Posterior cingulate gyrus (tissue), 11 donors: ENCODE results near the gene MANF.
A peak's percentile ranks its signal among the peaks of the same experiment; 100 is the strongest.
"Not testable (repeated sequence)": the region's sequence is repeated elsewhere in the genome, so short reads cannot be mapped to it uniquely, and the experiment has no call there.

Experiments
- DNase-seq, 10 donors: peaks; one replicate each; pipeline versions ENCODE4 v3.0.0 to v3.0.0-alpha.2; 2020 to 2021; ENCODE audit warnings: mixed read lengths in 3 of 10
- intact Hi-C: fragments of 100-400 bp; cut with DNase I; formaldehyde crosslinking; loops from one replicate; pipeline ENCODE4 v1.15.1; 2023

The MANF gene

DNA sequence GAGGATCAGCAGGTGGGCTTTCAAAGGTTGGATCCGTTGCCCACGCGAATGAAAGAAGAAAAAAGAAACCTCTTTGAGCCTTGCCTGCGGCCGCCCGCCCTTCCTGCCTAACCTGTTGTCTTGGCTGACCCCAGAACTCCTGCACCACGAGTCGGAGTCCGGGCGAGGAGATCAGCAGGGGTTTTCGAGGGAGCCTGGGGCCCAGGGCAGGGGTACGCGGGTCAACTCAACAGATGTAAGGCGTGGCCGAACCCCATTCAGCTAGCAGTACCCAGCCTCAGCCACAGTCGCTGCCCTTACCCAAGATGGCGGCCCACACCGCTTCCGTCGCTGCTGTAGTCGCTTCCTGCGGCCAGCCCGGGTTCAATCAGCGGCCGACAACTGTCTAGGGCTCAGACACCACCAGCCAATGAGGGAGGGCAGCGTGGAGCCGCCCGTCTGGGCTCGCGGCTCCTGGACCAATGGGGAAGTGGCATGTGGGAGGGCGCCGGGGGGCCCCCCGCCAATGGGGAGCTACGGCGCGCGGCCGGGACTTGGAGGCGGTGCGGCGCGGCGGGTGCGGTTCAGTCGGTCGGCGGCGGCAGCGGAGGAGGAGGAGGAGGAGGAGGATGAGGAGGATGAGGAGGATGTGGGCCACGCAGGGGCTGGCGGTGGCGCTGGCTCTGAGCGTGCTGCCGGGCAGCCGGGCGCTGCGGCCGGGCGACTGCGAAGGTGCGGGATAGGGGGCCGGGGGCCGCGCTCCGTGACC, at the start of gene MANF:
TSS of gene MANF (plus strand) at position 566 of the 748 bp plus-strand sequence. CDS start at position 618, 52 bp downstream.
- peak; percentile 94 to 100 (median 98) for DNase-seq
- intact Hi-C loops: loop anchor here (5.0 kb wide), 1 partner anchor 117 kb away; the partner anchor contains the start of gene DCAF1

- intact Hi-C loops: no loop called here
- DNase-seq: no peak
These were observed 48.8 kb upstream of the MANF start for GRCh38 chr3:51336261-51336660.

DNA sequence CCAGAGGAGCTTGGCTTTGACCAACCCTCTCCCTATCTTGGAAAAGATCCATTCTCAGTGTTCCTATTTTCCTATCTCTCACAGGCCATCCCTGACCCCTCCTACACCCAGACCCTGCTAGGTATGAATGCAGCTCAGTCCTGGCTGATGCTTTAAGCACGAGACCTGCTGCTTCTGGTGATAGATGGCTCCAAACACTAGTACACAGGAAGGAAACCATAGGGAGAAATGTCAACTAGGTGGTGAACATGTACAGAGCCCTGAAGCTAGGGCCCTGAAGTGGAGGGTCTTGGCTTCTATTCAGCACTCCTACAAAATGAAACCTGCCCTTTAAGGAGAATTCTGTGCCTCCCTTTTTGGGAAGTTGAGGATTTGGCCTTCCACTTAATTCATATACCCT, 47.4 kb upstream of the MANF start:
- no peak for DNase-seq
- intact Hi-C loops: no loop called here

GRCh38 chr3:51338632-51339031, 46.5 kb upstream of the MANF start:
- intact Hi-C loops: no loop called here
- DNase-seq: no peak

- peak in 3 of 10 donors; percentile 21 to 84 (median 40) for DNase-seq
- intact Hi-C loops: no loop called here
These were observed 44.9 kb upstream of the MANF start for GRCh38 chr3:51340013-51340829.

DNA sequence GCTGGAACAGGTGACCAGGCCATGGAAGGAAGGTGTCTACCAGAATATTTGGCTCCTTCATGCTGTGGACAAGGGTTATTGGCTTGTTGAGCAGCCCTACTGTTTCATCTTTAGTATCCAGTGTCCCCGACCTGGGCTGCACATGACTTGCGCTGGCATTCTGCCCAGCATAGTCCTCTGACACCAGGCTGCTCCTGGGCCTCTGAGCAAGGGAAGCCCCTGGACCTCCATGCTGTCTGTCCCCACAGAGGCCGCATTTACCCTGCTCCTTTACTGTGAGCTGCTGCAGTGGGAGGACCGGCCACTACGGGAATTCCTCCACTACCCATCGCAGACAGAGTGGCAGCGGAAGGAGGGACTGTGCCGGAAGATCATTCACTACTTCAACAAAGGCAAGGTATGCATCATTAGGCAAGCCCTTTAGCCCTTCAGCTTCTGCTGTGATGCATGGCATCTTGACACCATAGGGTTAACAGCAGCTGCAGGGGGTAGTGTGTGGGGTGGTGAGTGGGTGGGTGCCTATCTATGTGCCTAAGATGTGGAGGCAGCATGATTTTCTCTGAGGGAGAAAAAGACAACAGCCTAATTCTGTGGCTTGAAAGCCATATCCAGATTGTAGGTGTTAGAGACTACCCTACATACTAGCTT, 44.0 kb upstream of the MANF start:
- DNase-seq: no peak
- intact Hi-C loops: no loop called here

DNA sequence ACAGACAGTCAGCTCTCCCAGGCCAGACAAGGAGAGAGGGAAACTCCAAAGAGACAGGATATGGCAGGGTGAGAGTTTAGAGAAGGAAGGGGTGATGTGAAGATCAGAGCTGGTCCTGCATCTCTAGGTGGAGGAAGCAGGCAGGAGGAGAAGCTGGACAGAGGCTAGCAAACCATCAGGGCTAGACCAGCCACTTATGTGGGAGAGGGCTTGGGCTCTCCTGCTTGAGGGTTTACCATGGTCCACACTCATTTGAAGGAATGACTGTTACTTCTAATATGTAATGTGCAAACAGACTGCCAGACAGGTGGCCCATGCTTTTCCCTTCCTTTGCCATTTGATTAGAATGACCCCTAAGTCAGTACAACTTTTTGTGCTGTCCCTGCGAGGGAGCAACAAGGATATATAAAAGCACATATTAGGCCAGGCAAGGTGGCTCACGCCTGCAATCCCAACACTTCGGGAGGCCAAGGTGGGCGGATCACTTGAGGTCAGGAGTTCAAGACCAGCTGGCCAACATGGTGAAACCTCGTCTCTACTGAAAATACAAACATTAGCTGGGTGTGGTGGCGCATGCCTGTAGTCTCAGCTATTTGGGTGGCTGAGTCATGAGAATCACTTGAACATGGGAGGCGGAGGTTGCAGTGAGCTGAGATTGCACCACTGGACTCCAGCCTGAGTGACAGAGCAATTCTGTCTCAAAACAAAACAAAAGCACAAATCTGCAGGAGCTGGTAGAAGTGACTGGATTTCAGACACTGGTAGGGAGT, 41.0 kb upstream of the MANF start:
- intact Hi-C loops: no loop called here
- DNase-seq: peak in 4 of 10 donors; percentile 14 to 83 (median 76)

- DNase-seq: no peak
- intact Hi-C loops: no loop called here
These were observed 34.3 kb upstream of the MANF start for GRCh38 chr3:51350751-51351150.

- intact Hi-C loops: no loop called here
- no peak for DNase-seq
These were observed 32.0 kb upstream of the MANF start for GRCh38 chr3:51353131-51353530.

DNA sequence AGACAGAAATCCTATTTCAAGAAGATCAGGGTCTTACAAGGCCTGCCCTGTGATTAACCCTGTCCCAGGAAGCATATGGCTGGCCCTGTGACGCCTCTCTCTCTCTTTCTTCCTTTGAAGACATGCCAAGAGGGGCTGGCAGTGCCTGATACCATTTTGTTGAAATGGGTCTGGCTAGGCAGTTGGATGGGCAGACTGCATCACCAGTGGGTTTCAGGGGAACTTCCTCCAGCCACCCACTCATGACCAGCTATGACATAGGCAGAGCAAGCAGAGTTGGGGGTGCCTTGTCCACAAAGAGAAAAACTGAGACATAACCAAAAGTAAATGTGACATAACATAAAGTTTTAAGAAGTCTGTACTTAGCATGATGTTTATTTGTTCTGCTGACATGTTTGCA, 31.4 kb upstream of the MANF start:
- intact Hi-C loops: no loop called here
- DNase-seq: no peak

GRCh38 chr3:51354172-51354571, 30.9 kb upstream of the MANF start:
- intact Hi-C loops: no loop called here
- DNase-seq: no peak

DNA sequence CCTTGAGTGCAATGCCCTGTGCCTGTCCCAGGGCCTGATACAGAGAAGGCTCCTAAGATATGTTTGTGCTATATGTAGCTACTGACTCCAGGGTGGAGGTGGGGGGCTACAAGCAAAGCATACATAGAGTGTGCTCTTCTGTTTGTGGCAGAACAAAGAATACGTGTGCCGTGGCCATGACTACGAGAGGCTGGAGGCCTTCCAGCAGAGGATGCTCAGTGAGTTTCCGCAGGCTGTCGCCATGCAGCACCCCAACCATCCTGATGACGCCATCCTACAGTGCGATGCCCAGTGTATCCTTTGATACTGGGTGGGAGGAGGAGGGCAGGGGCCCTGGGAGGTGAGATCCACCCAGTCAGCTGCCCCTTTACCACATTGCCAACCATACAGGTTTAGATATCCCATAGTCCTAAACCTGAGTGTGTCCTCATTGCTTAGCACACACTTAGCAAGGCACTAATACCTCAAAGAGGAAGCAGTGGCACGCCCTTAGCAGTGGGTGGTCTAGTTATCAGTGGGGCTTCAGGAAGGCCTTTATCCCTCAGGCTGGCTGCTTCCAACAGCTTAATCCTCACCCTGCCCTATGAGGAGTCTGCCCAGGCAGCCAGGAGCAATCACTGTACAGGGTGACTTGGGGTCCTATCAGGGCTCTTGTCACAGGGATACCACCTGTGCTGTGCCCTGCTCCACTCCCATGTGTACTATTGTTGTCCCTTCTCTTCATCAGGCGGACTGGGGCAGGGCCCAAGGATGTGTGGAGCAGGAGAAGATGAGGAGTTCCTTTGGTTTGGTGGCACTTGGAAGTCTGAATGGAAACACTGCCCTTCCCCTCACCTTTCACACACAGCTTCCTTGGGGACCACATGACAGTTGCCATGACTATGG, 30.1 kb upstream of the MANF start:
- intact Hi-C loops: no loop called here

GRCh38 chr3:51355891-51356578, 29.1 kb upstream of the MANF start:
- no peak for DNase-seq
- intact Hi-C loops: no loop called here

More for the DNA sequence above, 30.1 kb upstream of the MANF start:
- peak in 2 of 10 donors; percentile 10 to 85 for DNase-seq

DNA sequence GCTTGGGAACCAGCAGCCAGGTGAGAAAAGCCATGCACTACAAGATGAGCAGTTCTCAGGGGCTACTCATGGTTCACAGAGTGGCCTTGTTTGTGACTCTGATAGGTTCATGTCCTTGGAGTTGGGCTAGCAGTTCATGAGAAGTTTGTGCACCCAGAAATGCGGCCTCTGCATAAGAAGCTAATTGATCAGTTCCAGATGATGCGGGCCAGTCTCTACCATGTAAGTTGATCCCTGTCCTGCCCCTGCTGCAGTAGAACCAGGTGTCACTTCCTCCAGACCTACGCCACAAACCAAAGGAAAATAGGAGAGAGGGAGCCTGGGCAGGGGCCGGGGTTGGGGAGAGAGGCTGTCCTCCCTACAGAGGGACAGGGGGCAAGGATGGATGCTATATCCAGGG, 27.2 kb upstream of the MANF start:
- intact Hi-C loops: no loop called here
- no peak for DNase-seq

DNA sequence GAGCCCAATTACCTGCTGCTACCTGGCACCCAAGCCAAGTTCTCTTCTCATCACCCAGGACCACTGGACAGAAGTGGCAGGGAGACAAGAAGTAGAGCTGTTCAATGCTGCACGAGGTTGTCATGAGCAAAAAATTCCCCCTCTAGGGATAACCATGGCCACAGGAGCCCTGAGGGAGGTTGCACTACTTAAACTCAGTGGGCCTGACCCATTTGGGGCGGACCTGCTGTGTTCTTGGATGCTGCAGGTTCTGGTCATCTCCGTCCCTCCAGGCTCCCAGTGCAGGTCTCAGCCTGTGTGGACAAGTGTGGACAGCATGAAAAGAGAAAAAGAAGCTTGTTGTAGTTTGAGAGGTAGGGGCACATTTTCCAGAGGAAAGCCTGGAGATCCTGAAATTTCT, 26.1 kb upstream of the MANF start:
- intact Hi-C loops: no loop called here
- DNase-seq: no peak

- intact Hi-C loops: no loop called here
- DNase-seq: no peak
These were observed 24.3 kb upstream of the MANF start for GRCh38 chr3:51360806-51361205.

DNA sequence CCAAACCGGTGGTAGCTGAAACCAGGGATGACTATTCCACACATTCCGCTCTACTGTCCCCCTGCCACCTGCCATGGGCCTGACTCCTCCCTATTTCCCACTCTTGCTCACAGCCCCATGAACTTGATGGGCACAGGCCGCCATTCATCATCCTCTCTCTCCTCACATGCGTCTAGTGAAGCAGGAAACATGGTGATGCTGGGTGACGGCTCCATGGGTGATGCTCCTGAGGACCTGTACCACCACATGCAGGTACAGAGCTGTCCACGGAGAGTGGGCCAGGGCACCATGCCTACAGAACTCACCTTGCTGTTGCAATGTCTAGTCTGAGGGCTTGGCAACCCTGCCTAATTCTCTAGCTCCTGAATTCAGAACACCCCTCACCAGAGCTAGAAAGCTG, 23.3 kb upstream of the MANF start:
- no peak for DNase-seq
- intact Hi-C loops: no loop called here

GRCh38 chr3:51362476-51362875, 22.6 kb upstream of the MANF start:
- DNase-seq: no peak
- intact Hi-C loops: no loop called here

GRCh38 chr3:51368276-51368675, 16.8 kb upstream of the MANF start:
- DNase-seq, intact Hi-C loops: not testable (repeated sequence)
